ENCODE measurements around the gene UGT1A3. TPM values are rescaled to one million over a fixed set of nuclear protein-coding genes. Genes with fewer than 3 reads are reported as not detected.

Gene UGT1A3
- polyA plus RNA-seq, 1 donor (not counting 4 experiments of a cell fraction or from before 2014, with no cell fraction given), result 3.2 TPM

- FAIRE-seq (no peak), DNase-seq (ENCODE audit: low read depth, low spot score) (no peak)
- no peak overlapping the region for H3K9ac ChIP-seq (ENCODE audit: control insufficient read depth, extremely low read depth, insufficient read depth, low read length)
- no peak overlapping the region for H3K27ac ChIP-seq (ENCODE audit: control insufficient read depth, insufficient read depth, low read length)
- dilution Hi-C loops (cut with MboI; ENCODE audit: extremely low pct_ligation_motif_present, low sequenced_read_pairs), result no loop called here
- no peaks in the 10 kb centered on the region for H4K20me1 ChIP-seq (ENCODE audit: control insufficient read depth, extremely low read depth, insufficient read depth, low read length)
- H3K79me2 ChIP-seq (ENCODE audit: control insufficient read depth, insufficient read depth, low read length), result peaks cover 46% of the 10 kb centered on the region
- peaks cover 38% of the 10 kb centered on the region for H3K4me1 ChIP-seq (ENCODE audit: control insufficient read depth, extremely low read depth, insufficient read depth, low read length)
- peaks cover 3 to 13% of the 10 kb centered on the region in 2 experiments for H3K36me3 ChIP-seq (ENCODE audit: control insufficient read depth in 2 of 2, extremely low read depth in 1 of 2, insufficient read depth in 2 of 2, low read length in 2 of 2)
- TF ChIP-seq EZH2 (IDR thresholded peaks at IDR 0.05; ENCODE audit: low read length), result no peak
- TF ChIP-seq CTCF (optimal IDR thresholded peaks at IDR 0.05 in 1 of 3, IDR thresholded peaks at IDR 0.05 in 1 of 3, conservative IDR thresholded peaks at IDR 0.05 in 1 of 3; ENCODE audit: extremely low read depth in 1 of 3, insufficient read depth in 2 of 3, low read length in 3 of 3), result no peak
- no peaks in the 10 kb centered on the region for H3K9me3 ChIP-seq (ENCODE audit: control insufficient read depth, low read depth, low read length)
- no peak overlapping the region for H3K4me2 ChIP-seq (ENCODE audit: control insufficient read depth, extremely low read depth, insufficient read depth, low read depth, low read length)
- H3K4me3 ChIP-seq (ENCODE audit: control insufficient read depth in 2 of 3, extremely low read depth in 1 of 3, insufficient read depth in 2 of 3, low read depth in 1 of 3, low read length in 3 of 3), result no peak overlapping the region
- H3K9me1 ChIP-seq (ENCODE audit: control insufficient read depth, extremely low read depth, insufficient read depth, low read length), result no peaks in the 10 kb centered on the region
- no peak overlapping the region for H2AFZ ChIP-seq (ENCODE audit: control insufficient read depth, low read length)
- H3K27me3 ChIP-seq (ENCODE audit: control insufficient read depth, extremely low read depth, insufficient read depth, low read length), result no peaks in the 10 kb centered on the region
Measured at GRCh38 chr2:233708942-233709341, 19.9 kb upstream of the UGT1A3 start.

- TF ChIP-seq EZH2 (IDR thresholded peaks at IDR 0.05; ENCODE audit: low read length), result no peak
- TF ChIP-seq CTCF (optimal IDR thresholded peaks at IDR 0.05 in 1 of 3, IDR thresholded peaks at IDR 0.05 in 1 of 3, conservative IDR thresholded peaks at IDR 0.05 in 1 of 3; ENCODE audit: extremely low read depth in 1 of 3, insufficient read depth in 2 of 3, low read length in 3 of 3), result peak; percentile 83 to 94 (median 86)
- peaks cover 47% of the 10 kb centered on the region for H3K79me2 ChIP-seq (ENCODE audit: control insufficient read depth, insufficient read depth, low read length)
- DNase-seq (ENCODE audit: low read depth, low spot score) (no peak), FAIRE-seq (peak; percentile 90)
- H2AFZ ChIP-seq (ENCODE audit: control insufficient read depth, low read length), result no peak overlapping the region
- H3K4me2 ChIP-seq (ENCODE audit: control insufficient read depth, extremely low read depth, insufficient read depth, low read depth, low read length), result no peak overlapping the region
- dilution Hi-C loops (cut with MboI; ENCODE audit: extremely low pct_ligation_motif_present, low sequenced_read_pairs), result no loop called here
- H3K9me1 ChIP-seq (ENCODE audit: control insufficient read depth, extremely low read depth, insufficient read depth, low read length), result no peaks in the 10 kb centered on the region
- no peak overlapping the region for H3K27ac ChIP-seq (ENCODE audit: control insufficient read depth, insufficient read depth, low read length)
- peaks cover 27% of the 10 kb centered on the region for H3K4me1 ChIP-seq (ENCODE audit: control insufficient read depth, extremely low read depth, insufficient read depth, low read length)
- H3K27me3 ChIP-seq (ENCODE audit: control insufficient read depth, extremely low read depth, insufficient read depth, low read length), result no peaks in the 10 kb centered on the region
- H3K4me3 ChIP-seq (ENCODE audit: control insufficient read depth in 2 of 3, extremely low read depth in 1 of 3, insufficient read depth in 2 of 3, low read depth in 1 of 3, low read length in 3 of 3), result no peak overlapping the region
- no peaks in the 10 kb centered on the region for H3K9me3 ChIP-seq (ENCODE audit: control insufficient read depth, low read depth, low read length)
- H4K20me1 ChIP-seq (ENCODE audit: control insufficient read depth, extremely low read depth, insufficient read depth, low read length), result no peaks in the 10 kb centered on the region
- H3K36me3 ChIP-seq (ENCODE audit: control insufficient read depth in 2 of 2, extremely low read depth in 1 of 2, insufficient read depth in 2 of 2, low read length in 2 of 2), result peaks cover 3 to 13% of the 10 kb centered on the region in 2 experiments
- no peak overlapping the region for H3K9ac ChIP-seq (ENCODE audit: control insufficient read depth, extremely low read depth, insufficient read depth, low read length)
Measured at GRCh38 chr2:233711312-233712008, 17.4 kb upstream of the UGT1A3 start.
